GM18873 (cell line): ENCODE data around the gene SLC1A3.

ENCODE experiments used
- ATAC-seq: cut with Tn5 transposase; IDR thresholded peaks from one replicate; pipeline ENCODE4 v1.9.1; 2021; ENCODE audit warnings: mild to moderate bottlenecking, moderate library complexity, moderate number of reproducible peaks; ENCODE audit not compliant: unreplicated experiment, low FRiP score

The SLC1A3 gene

GRCh38 chr5:36682499-36682898 lies 76.1 kb downstream of the SLC1A3 start:
- peak; percentile 50 for ATAC-seq

GRCh38 chr5:36683821-36684434 lies 77.5 kb downstream of the SLC1A3 start:
- ATAC-seq: no peak

GRCh38 chr5:36685631-36686288 lies 79.4 kb downstream of the SLC1A3 start:
- no peak for ATAC-seq

- ATAC-seq: no peak
Observed at GRCh38 chr5:36686881-36687280, 80.5 kb downstream of the SLC1A3 start.

GRCh38 chr5:36688722-36689121 lies 82.3 kb downstream of the SLC1A3 start:
- no peak for ATAC-seq

GRCh38 chr5:36689225-36689624 lies 82.8 kb downstream of the SLC1A3 start:
- peak; percentile 30 for ATAC-seq

- peak; percentile 80 for ATAC-seq
Observed at GRCh38 chr5:36690041-36690961, 83.9 kb downstream of the SLC1A3 start.

- no peak for ATAC-seq
Observed at GRCh38 chr5:36691226-36691625, 84.8 kb downstream of the SLC1A3 start.

- no peak for ATAC-seq
Observed at GRCh38 chr5:36691696-36692371, 85.4 kb downstream of the SLC1A3 start.

GRCh38 chr5:36692791-36693763 lies 86.7 kb downstream of the SLC1A3 start:
- ATAC-seq: peak; percentile 63

GRCh38 chr5:36694351-36694750 lies 87.9 kb downstream of the SLC1A3 start:
- no peak for ATAC-seq

GRCh38 chr5:36696059-36696673 lies 89.8 kb downstream of the SLC1A3 start:
- ATAC-seq: peak; percentile 46

GRCh38 chr5:36698031-36698430 lies 91.6 kb downstream of the SLC1A3 start:
- no peak for ATAC-seq

- ATAC-seq: peak; percentile 96
Observed at GRCh38 chr5:36701085-36701698, 94.8 kb downstream of the SLC1A3 start.

- ATAC-seq: no peak
Observed at GRCh38 chr5:36703245-36703860, 96.9 kb downstream of the SLC1A3 start.

- ATAC-seq: no peak
Observed at GRCh38 chr5:36704131-36704530, 97.7 kb downstream of the SLC1A3 start.

GRCh38 chr5:36705055-36705454 lies 98.6 kb downstream of the SLC1A3 start:
- no peak for ATAC-seq

GRCh38 chr5:36706662-36707061 lies 100.3 kb downstream of the SLC1A3 start:
- ATAC-seq: no peak
